Kidney epithelial cell (primary cell): ENCODE results near the gene TBC1D13. TPM values are rescaled to one million over a fixed set of nuclear protein-coding genes. Genes with fewer than 3 reads are reported as not detected.
"Not testable (repeated sequence)": the region's sequence is repeated elsewhere in the genome, so short reads cannot be mapped to it uniquely, and the experiment has no call there.

Experiments
- DNase-seq: peaks from one replicate; pipeline ENCODE4 v3.0.0-alpha.2; 2010; ENCODE audit warnings: low read depth
- H3K27me3 ChIP-seq: 2 replicates; pipeline ENCODE4 v1.6.0; 2011; ENCODE audit warnings: low read length; ENCODE audit not compliant: control insufficient read depth, insufficient read depth
- H3K36me3 ChIP-seq: 2 replicates; pipeline ENCODE4 v1.5.1; 2011; ENCODE audit warnings: low read length; ENCODE audit not compliant: control insufficient read depth, insufficient read depth
- H3K4me3 ChIP-seq: 2 replicates; pipeline ENCODE4 v1.5.1; 2011; ENCODE audit warnings: low read depth, mild to moderate bottlenecking, control low read depth, low read length
- total RNA-seq: library from RNA; depleted of rRNA; stranded (reverse); fragments of >200 nt; gene quantifications from 2 replicates; pipeline ENCODE4 v1.2.3, GENCODE V29; 2015
- TF ChIP-seq, protein P1 (sequence below): IDR thresholded peaks from 2 replicates; pipeline ENCODE4 v1.5.1; 2011; ENCODE audit warnings: mild to moderate bottlenecking, moderate library complexity, low read length, control low read depth, inconsistent platforms; ENCODE audit not compliant: insufficient read depth, poor library complexity, severe bottlenecking

Gene TBC1D13
- total RNA-seq, 1 donor from 2014 or later: 17.7 TPM

DNA sequence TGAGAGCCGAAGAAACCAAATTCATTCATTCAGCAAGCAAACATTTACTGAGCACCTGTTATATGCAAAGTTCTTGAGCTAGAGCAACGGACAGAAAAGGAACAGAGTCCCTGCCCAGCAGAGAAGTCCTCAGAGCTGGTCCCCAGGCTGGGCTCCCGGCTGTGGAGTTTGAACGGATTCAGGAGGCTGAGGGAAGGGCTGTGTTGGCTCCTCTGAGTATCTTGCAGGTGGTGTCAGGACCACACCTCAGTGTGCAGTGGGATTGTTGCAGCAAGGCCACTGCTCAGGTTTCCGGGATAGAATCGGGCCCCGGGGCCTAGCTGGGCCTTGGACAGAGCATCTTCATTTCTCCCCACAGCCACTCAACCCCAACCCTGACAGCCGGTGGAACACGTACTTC lies 5.1 kb downstream of the TBC1D13 start:
- DNase-seq: no peak
- TF ChIP-seq, protein P1, sequence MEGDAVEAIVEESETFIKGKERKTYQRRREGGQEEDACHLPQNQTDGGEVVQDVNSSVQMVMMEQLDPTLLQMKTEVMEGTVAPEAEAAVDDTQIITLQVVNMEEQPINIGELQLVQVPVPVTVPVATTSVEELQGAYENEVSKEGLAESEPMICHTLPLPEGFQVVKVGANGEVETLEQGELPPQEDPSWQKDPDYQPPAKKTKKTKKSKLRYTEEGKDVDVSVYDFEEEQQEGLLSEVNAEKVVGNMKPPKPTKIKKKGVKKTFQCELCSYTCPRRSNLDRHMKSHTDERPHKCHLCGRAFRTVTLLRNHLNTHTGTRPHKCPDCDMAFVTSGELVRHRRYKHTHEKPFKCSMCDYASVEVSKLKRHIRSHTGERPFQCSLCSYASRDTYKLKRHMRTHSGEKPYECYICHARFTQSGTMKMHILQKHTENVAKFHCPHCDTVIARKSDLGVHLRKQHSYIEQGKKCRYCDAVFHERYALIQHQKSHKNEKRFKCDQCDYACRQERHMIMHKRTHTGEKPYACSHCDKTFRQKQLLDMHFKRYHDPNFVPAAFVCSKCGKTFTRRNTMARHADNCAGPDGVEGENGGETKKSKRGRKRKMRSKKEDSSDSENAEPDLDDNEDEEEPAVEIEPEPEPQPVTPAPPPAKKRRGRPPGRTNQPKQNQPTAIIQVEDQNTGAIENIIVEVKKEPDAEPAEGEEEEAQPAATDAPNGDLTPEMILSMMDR: no peak
- Histone ChIP-seq H3K27me3 (no peaks in the 10 kb centered on the region), H3K4me3 (no peak overlapping the region), H3K36me3 (peaks cover 2% of the 10 kb centered on the region)

DNA sequence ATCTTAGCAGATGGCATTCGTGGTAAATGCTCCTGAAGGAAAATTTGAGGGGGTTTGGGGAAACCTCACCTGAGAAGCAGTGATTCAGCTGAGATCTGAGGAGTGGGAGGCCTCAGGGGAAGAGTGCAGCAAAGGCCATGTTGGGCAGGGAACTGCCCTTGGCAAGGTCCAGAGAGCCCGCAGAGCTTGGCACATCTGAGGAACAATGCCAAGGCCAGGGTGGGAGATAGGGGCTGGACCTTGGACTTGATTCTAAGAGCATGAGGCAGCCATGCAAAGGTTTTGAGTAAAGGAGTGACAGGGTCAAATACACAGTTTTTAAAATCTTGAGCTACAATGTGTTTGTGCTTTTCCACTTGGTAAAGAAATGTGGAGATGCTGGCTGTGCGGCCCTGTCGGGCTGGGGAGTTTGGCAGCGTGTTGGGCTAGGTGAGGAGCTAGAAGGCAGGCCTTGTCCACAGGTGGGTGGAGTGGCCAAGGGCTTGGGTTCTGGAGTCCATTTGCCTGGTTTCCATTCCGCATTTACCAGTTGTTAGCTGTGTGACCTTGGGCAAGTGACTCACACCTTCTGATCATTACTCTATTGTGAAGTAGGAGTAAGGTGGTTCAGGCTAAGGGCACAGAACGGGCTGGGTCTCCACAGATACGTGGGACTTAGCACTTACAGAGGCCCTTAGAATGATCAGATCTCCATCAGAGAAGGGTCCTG lies 6.1 kb downstream of the TBC1D13 start:
- TF ChIP-seq, protein P1: no peak
- Histone ChIP-seq H3K27me3 (no peaks in the 10 kb centered on the region), H3K4me3 (no peak overlapping the region), H3K36me3 (peaks cover 3% of the 10 kb centered on the region)
- no peak for DNase-seq

DNA sequence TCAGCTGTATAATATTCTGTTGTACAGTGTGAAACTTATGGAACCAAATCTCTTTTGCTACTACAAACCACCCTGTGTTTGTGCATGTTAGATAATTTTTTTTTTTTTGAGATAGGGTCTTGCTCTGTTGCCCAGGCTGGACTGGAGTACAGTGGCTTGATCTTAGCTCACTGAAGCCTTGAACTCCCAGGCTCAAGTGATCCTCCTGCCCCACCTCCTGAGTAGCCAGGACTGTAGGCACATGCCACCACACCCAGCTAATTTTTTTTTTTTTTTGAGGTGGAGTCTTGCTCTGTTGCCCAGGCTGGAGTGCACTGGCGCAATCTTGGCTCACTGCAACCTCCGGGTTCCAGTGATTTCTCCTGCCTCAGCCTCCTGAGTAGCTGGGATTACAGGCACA lies 7.9 kb downstream of the TBC1D13 start:
- H3K36me3 ChIP-seq, H3K27me3 ChIP-seq, H3K4me3 ChIP-seq: not testable (repeated sequence)

DNA sequence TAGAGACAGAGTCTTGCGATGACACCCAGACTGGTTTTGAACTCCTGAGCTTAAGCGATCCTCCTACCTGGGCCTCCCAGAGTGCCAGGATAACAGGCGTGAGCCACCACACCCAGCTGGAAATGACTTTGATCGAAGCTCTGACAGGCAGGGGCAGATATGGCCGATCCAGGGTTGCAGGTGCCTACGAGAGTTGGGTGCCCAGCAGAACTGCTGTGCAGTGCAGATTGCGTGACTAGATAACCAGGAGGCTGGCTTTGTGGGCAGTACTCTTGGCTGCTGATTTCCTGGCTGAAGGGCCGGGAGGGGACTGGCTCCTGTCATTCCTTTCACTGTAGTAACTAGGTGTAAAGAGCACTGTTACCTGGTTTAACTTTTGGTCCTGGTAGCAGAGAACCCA lies 11.8 kb downstream of the TBC1D13 start:
- H3K27me3 ChIP-seq: no peaks in the 10 kb centered on the region
- TF ChIP-seq, protein P1: no peak
- no peak for DNase-seq
- no peak overlapping the region for H3K4me3 ChIP-seq
- peaks cover 4% of the 10 kb centered on the region for H3K36me3 ChIP-seq

More for the DNA sequence above, 7.9 kb downstream of the TBC1D13 start:
- DNase-seq: not testable (repeated sequence)

DNA sequence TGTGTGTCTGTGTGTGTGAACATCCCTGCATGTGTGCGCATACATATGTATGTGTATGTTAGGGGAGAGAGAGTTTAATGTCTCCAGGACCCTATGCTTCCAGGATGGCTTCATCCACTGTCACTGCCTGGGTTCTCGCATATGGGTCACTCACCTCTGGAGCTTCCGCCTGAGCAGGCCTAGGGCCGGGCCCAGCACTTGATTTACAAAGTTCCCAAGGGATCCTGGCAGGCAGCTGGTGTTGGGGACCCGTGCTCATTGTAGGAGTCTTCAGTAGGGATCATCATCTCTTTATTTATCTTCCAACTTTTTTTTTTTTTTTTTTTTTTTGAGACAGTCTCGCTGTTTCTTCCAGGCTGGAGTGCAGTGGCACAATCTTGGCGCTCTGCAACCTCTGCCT lies 13.0 kb downstream of the TBC1D13 start:
- DNase-seq: no peak
- peaks cover 4% of the 10 kb centered on the region for H3K36me3 ChIP-seq
- H3K4me3 ChIP-seq: no peak overlapping the region
- no peaks in the 10 kb centered on the region for H3K27me3 ChIP-seq
- TF ChIP-seq, protein P1: no peak

DNA sequence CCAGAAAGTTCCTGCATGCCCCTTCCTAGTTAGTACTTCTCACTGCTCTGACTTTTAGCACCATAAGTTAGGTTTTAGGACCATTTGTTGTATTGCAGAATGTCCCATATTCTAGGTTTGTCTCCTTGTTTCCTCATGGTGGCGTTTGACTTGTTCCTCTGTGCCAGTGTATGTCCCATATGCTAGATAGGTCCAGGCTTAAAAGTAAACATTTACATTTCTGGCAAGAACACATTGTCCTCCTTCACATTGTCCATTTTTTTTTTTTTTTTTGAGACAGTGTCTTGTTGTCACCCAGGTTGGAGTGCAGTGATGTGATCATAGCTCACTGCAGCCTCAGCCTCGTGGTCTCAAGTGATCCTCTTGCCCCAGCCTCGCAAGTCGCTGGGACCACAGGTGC lies 15.4 kb downstream of the TBC1D13 start:
- Histone ChIP-seq H3K4me3 (no peak overlapping the region), H3K36me3 (peaks cover 5% of the 10 kb centered on the region), H3K27me3 (no peaks in the 10 kb centered on the region)
- DNase-seq: no peak
- TF ChIP-seq, protein P1: no peak
